Smooth muscle cell (in vitro differentiated cells): Measurements from ENCODE around the gene PRRC2C. TPM values are rescaled to one million over a fixed set of nuclear protein-coding genes. Genes with fewer than 3 reads are reported as not detected.

ENCODE experiments used
- DNase-seq: peaks from one replicate; lab custom pipeline; 2025; ENCODE audit not compliant: unreplicated experiment; lab: John Stamatoyannopoulos, UW
- H2AFZ ChIP-seq: fragments of 200-600 bp; sonication (generic); 2 replicates; pipeline ENCODE4 v1.6.0; 2016; ENCODE audit warnings: antibody characterized with exemption, low read depth, mild to moderate bottlenecking
- H3F3A ChIP-seq: fragments of 200-600 bp; sonication (generic); 2 replicates; pipeline ENCODE4 v1.6.0; 2017; ENCODE audit warnings: antibody characterized with exemption, low read depth
- H3K27ac ChIP-seq: fragments of 200-600 bp; sonication (generic); 2 replicates; pipeline ENCODE4 v1.5.1; 2016; ENCODE audit warnings: low read depth, mild to moderate bottlenecking
- H3K27me3 ChIP-seq: fragments of 200-600 bp; sonication (generic); 2 replicates; pipeline ENCODE4 v1.6.1; 2016; ENCODE audit warnings: low read depth, mild to moderate bottlenecking
- H3K36me3 ChIP-seq: fragments of 200-600 bp; sonication (generic); 2 replicates; pipeline ENCODE4 v1.5.1; 2016; ENCODE audit warnings: low read depth
- H3K4me1 ChIP-seq: fragments of 200-600 bp; sonication (generic); 2 replicates; pipeline ENCODE4 v1.5.1; 2016; ENCODE audit warnings: low read depth
- H3K4me2 ChIP-seq: fragments of 200-600 bp; sonication (generic); 2 replicates; pipeline ENCODE4 v1.6.0; 2016; ENCODE audit warnings: mild to moderate bottlenecking
- H3K4me3 ChIP-seq: fragments of 200-600 bp; sonication (generic); 2 replicates; pipeline ENCODE4 v1.5.1; 2016; ENCODE audit warnings: mild to moderate bottlenecking
- H3K79me2 ChIP-seq: fragments of 200-600 bp; sonication (generic); 2 replicates; pipeline ENCODE4 v1.6.0; 2016; ENCODE audit warnings: low read depth, mild to moderate bottlenecking
- H3K9ac ChIP-seq: fragments of 200-600 bp; sonication (generic); 2 replicates; pipeline ENCODE4 v1.6.0; 2016; ENCODE audit warnings: low read depth
- H3K9me3 ChIP-seq: fragments of 200-600 bp; sonication (generic); replicated peaks from 2 replicates; pipeline ENCODE4 v1.5.1; 2016; ENCODE audit warnings: low read depth
- H4K20me1 ChIP-seq: fragments of 200-600 bp; sonication (generic); 2 replicates; pipeline ENCODE4 v1.6.0; 2016; ENCODE audit warnings: low read depth
- CTCF ChIP-seq: fragments of 200-600 bp; sonication (generic); IDR thresholded peaks from 2 replicates; pipeline ENCODE4 v1.5.1; 2017; ENCODE audit warnings: borderline replicate concordance, mild to moderate bottlenecking, antibody characterized with exemption; ENCODE audit not compliant: insufficient read depth, poor library complexity, severe bottlenecking
- WGBS: methylation state at CpG from one replicate; pipeline ENCODE4 v1.1.7; 2016; ENCODE audit warnings: low lambda C conversion rate; 5-methylcytosine and 5-hydroxymethylcytosine counted together
- polyA plus RNA-seq: library from polyadenylated mRNA; unstranded; fragments of >200 nt; fragmentation: Nextera tagmentation; extraction: Ambion mirVana; gene quantifications from 2 replicates; pipeline ENCODE4 v1.2.1, GENCODE V29; 2016
- total RNA-seq: library from RNA; depleted of rRNA; stranded (reverse); fragments of >200 nt; gene quantifications from 2 replicates; pipeline ENCODE4 v1.2.3, GENCODE V29; 2014

PRRC2C gene
- total and polyA plus RNA-seq, 2 experiments from 2014 or later: 89.8 to 106 TPM

DNA sequence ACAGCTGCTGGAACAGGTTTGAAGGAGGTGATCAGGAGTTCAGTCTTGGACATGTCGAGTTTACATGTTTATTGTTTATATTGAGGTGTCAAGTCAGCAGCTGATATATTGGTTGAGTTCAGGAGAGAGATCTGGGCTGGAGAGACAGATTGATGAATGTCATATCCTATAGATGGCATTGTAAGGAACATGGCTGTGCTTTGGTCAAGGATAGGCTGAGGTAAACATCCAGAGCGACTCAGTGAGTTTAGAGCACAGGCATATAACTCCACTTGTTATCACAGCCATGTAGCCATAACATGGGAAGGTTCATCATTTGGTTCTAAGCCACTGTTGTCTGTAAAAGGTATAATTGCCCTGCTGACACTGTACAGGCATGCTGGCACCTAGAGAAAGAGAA lies 131.3 kb downstream of the PRRC2C start:
- no peak overlapping the region for H3K4me3 ChIP-seq
- no peaks in the 10 kb centered on the region for H3K79me2 ChIP-seq
- no peaks in the 10 kb centered on the region for H3F3A ChIP-seq
- no peak overlapping the region for H3K27ac ChIP-seq
- H3K36me3 ChIP-seq: no peaks in the 10 kb centered on the region
- H4K20me1 ChIP-seq: no peaks in the 10 kb centered on the region
- no peak for TF ChIP-seq CTCF
- H3K9ac ChIP-seq: no peak overlapping the region
- H2AFZ ChIP-seq: no peak overlapping the region
- H3K9me3 ChIP-seq: no peaks in the 10 kb centered on the region
- DNase-seq: no peak
- H3K4me1 ChIP-seq: no peaks in the 10 kb centered on the region
- no peaks in the 10 kb centered on the region for H3K27me3 ChIP-seq
- 95% methylated on average over 2 of the region's 2 CpGs for WGBS
- H3K4me2 ChIP-seq: no peak overlapping the region

GRCh38 chr1:171622152-171622462 lies 136.8 kb downstream of the PRRC2C start, which contains the start of gene MYOCOS:
TSS of gene MYOCOS (plus strand) at chr1:171622243. CDS start at chr1:171623884, 1,641 bp downstream.
- DNase-seq: no peak
- Histone ChIP-seq H3K9ac (no peak within 1 kb of the TSS), H4K20me1 (no peaks in the 10 kb centered on the region), H3F3A (no peaks in the 10 kb centered on the region), H3K27ac (no peak within 1 kb of the TSS), H3K9me3 (no peaks in the 10 kb centered on the region), H3K4me3 (no peak within 1 kb of the TSS), H3K27me3 (no peaks in the 10 kb centered on the region), H3K79me2 (no peaks in the 10 kb centered on the region), H3K4me2 (no peak within 1 kb of the TSS), H2AFZ (no peak within 1 kb of the TSS), H3K4me1 (no peaks in the 10 kb centered on the region), H3K36me3 (no peaks in the 10 kb centered on the region)
- WGBS: 85% methylated on average over 7 of the region's 7 CpGs
- TF ChIP-seq CTCF: no peak

DNA sequence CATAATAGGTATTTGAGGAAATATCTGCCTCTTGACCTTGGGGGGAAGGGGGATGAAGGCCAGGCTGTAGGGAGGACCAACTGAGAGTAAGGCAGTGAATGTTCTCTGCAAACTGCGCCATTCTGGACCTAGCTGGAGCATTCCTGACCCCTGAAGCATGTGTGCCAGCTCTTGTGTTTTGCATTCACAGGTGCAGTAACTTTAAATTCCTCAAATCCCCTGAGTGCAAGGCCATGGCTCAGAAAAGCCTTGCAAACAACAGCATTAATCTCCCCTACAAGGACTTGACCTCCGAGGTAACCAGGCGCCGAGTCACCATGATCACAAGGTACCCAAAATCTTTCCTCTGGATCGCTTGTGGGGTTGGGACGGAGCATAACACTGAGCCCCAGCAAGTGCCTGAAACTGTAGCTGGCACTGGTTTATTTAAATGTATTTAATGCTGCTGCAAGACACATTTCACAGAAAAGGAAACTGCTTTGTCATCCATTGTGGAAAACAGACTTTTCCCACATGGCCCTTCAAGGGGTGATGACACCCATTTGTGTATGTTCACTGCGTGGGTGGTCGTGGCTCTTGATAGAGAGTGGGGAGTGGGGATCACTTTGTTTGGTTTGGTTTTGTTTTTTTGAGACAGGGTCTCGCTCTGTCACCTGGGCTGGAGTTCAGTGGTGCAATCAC lies 138.5 kb downstream of the PRRC2C start:
- Histone ChIP-seq H3K79me2 (no peaks in the 10 kb centered on the region), H2AFZ (no peak overlapping the region), H3K36me3 (no peaks in the 10 kb centered on the region), H3K4me2 (no peak overlapping the region), H3K9ac (no peak overlapping the region), H3K27ac (no peak overlapping the region), H3K27me3 (no peaks in the 10 kb centered on the region), H3K4me3 (no peak overlapping the region), H4K20me1 (no peaks in the 10 kb centered on the region), H3K9me3 (no peaks in the 10 kb centered on the region), H3F3A (no peaks in the 10 kb centered on the region), H3K4me1 (no peaks in the 10 kb centered on the region)
- TF ChIP-seq CTCF: no peak
- WGBS: 92% methylated on average over 9 of the region's 9 CpGs
- DNase-seq: no peak

- Histone ChIP-seq H3K27me3 (no peaks in the 10 kb centered on the region), H3K27ac (no peak overlapping the region), H3K36me3 (no peaks in the 10 kb centered on the region), H3F3A (no peaks in the 10 kb centered on the region), H3K9me3 (no peaks in the 10 kb centered on the region), H3K4me2 (no peak overlapping the region), H2AFZ (no peak overlapping the region), H3K9ac (no peak overlapping the region), H3K4me1 (no peaks in the 10 kb centered on the region), H3K79me2 (no peaks in the 10 kb centered on the region), H3K4me3 (no peak overlapping the region), H4K20me1 (no peaks in the 10 kb centered on the region)
- 90% methylated on average over 1 of the region's 1 CpG for WGBS
- TF ChIP-seq CTCF: no peak
- DNase-seq: no peak
Measured at GRCh38 chr1:171625225-171625624, 139.9 kb downstream of the PRRC2C start.
